IPS DF 4.7 (cell line): ENCODE results near the gene DACH2.

ENCODE experiments used
- DNase-seq: peaks from one replicate; pipeline ENCODE4 v3.0.0-alpha.2; 2013; ENCODE audit warnings: low spot score; ENCODE audit errors: extremely low read depth

DACH2 gene

GRCh38 chrX:86747091-86747490, 598.8 kb downstream of the DACH2 start:
- no peak for DNase-seq

- no peak for DNase-seq
Observed at GRCh38 chrX:86805241-86805640, 657.0 kb downstream of the DACH2 start.

GRCh38 chrX:86806786-86807185, 658.5 kb downstream of the DACH2 start:
- peak; percentile 22 for DNase-seq

GRCh38 chrX:86809651-86810050, 661.4 kb downstream of the DACH2 start:
- DNase-seq, result no peak

- no peak for DNase-seq
Observed at GRCh38 chrX:86829786-86830185, 681.5 kb downstream of the DACH2 start.

- DNase-seq, result no peak
Observed at GRCh38 chrX:86830685-86831084, 682.4 kb downstream of the DACH2 start.

- DNase-seq, result no peak
Observed at GRCh38 chrX:86845101-86845500, 696.9 kb downstream of the DACH2 start.
